CD4-positive, alpha-beta T cell treated with Interleukin-17A for 1 hour (primary cell): ENCODE results near the gene HOOK1.

Experiments
- DNase-seq: peaks from one replicate; pipeline ENCODE4 v3.0.0-alpha.2; 2020

HOOK1 gene

DNA sequence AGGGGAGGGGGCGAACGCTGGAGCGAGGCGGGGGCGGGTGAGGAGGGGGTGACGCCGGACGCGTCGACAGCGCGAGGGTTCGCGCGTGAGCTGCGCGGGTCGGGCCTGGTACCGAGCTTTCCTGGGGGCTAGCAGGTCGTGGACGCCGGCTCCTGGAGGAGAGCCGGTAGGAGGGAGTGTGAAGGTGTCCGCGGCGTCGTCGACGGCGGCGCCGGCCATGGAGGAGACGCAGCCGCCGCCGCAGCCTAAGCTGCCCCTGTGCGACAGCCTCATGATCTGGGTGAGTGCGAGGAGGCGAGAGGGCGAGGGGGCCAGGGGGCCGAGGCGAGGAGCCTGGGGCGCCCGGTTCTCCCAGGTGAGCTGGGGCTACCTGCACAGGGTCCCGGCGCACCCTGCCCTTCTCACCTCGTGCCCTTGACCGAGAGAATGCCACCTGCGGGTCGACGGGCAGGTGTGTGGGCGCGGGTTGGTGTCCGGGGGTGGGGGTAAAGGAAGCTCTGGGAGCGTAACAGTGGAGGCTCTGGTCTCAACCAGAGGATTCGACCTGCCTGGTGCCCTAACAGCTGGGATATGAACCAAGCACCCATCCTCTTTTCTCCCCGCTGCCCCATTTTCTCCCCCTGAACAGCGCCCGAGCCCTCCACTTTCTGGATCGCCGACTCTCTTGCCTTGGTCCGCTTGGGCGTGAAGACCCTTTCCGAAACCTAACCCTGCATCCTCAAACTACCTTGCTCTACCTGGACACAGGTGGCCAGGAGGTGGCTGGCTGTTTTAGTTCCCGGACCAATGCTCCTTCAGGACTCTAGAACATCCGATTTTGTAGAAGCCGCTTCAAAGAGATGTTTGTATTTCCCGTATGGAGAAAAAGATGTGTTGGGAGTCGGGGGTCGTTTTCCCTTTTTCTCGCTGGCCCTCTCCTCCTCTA, at the start of gene HOOK1:
HOOK1 (plus strand) TSS at position 49 of the 925 bp plus-strand sequence; CDS start at position 218, 169 bp downstream.
- no peak for DNase-seq

GRCh38 chr1:59765011-59765730, 49.6 kb upstream of the HOOK1 start:
- no peak for DNase-seq

GRCh38 chr1:59766227-59766855, 48.4 kb upstream of the HOOK1 start:
- DNase-seq, result no peak

- no peak for DNase-seq
These were observed 47.6 kb upstream of the HOOK1 start for GRCh38 chr1:59767119-59767518.

GRCh38 chr1:59768792-59769735, 45.7 kb upstream of the HOOK1 start:
- no peak for DNase-seq

DNA sequence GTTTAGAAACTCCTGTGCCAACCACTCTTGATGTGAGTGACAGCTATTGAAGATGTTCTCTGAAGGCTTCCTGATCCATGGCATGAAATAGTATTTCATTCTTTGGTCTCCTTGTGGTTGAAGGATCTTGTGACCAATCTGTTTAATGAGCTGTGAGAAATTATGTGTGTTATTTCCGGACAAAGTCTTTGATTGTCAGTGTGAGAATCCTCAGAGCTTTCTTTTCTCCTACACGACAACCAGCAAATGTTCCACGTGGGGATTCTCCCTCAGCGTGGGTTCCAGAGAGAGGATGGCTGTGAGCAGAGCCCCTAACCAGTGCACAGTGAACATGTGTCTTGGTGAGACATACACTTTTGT, 45.0 kb upstream of the HOOK1 start:
- DNase-seq, result no peak

- DNase-seq, result no peak
These were observed 43.4 kb upstream of the HOOK1 start for GRCh38 chr1:59771361-59771760.

GRCh38 chr1:59775480-59775879, 39.3 kb upstream of the HOOK1 start:
- DNase-seq, result no peak

GRCh38 chr1:59776960-59777852, 37.5 kb upstream of the HOOK1 start:
- DNase-seq, result no peak

DNA sequence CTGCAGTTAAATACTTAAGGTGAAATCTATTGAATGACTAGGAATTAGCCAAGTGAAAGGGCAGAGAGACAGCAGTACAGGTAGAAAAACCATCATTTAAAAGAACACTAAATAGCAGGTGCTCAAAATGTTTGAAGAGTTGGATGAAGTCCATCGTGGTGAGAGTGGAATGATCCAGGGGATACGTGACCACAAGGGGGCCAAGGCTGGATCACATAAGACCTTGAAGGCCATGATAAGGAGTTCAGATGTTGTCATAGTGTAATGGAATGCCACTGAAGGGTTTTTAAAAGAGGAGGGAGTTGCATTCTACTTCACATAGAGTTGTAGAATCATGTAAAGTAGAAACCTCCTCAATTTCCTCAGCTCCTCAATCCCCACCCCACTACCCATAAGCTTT, 34.8 kb upstream of the HOOK1 start:
- no peak for DNase-seq

DNA sequence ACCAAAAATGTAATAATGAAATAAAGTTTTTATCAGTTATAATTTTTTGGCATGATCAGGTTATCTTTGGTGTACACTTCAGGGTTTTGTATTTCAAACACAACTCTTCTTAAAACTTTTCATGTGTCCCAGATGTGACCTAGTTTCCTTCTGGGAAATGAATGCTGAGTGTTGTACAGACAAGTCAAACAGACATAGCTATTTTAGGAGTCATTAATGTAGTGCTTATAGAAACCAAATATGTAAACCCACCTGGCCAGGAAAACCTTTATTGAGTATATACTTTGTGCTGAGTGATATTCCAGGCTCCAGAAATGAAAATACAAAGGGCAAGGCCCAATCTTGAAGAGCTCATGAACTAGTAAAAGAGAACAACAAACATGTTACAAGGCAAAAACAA, 25.9 kb upstream of the HOOK1 start:
- DNase-seq, result no peak

- no peak for DNase-seq
These were observed 16.1 kb upstream of the HOOK1 start for GRCh38 chr1:59798600-59798999.

DNA sequence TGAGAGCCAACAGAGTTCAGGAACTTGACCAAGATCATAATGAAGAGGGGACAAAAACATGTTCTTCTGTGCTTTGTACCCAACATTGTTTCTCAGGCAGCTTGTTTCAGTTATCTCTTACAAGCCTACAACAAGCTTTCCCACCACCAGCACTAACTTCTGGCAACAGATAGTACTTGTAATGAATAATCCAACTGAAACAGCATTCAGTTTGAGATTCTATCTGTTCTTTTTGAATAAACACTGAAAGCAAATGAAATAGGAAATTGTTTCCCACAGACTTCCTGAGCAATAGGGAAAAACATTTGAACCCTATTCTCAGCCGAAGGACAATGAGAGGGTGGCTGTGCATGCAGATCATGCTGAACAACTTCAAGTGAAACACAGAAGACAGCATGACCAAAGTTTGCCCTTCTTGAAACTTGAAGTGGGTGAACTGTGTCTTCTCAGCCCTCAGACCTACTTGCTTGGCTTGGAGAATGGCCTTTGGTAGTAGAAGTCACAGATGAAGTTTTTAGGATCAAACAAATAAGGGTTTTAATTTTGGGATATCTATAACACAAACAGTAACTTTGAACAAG, 11.2 kb upstream of the HOOK1 start:
- no peak for DNase-seq

DNA sequence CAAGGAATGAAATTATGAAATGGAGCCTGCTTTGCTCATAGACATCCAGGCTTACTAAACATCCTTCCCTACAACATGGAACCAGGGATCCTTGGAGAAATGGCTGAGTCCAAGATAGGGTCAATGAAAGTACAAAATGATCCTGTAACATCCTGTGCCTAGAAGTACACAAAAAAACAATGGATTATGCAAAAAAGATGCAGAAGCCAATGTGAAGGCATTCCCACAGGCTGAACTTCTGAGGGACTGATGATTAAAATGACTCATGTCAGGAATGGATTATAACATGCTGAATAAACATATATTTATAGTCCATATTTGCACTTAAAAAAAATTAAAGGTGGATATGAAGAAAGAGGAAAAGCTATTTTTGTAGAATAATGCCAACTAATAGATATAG, 10.4 kb upstream of the HOOK1 start:
- no peak for DNase-seq

- DNase-seq, result no peak
These were observed 9.2 kb upstream of the HOOK1 start for GRCh38 chr1:59805554-59805953.

GRCh38 chr1:59814180-59814900, 409 bp upstream of the HOOK1 start:
- peak; percentile 96 for DNase-seq

DNA sequence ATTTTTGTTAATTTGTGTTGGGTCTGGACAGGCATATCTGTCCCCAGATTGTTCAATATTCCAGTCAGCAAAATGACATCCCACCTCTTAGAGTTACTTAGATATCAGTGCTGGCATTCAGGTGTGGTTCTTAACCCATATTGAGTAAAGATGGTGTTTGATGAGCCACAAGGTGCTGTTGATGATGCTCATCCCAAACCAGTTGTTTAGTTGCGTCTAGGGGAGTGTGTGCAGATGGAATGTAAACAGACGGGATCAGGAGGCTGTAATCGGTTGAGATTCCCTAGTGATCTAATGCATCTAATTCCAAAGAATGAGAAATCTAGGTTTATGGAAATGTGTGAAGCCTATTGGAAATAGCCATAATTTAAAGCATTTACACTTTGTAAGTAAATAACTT, 1.1 kb downstream of the HOOK1 start:
- no peak for DNase-seq

GRCh38 chr1:59816318-59816878, 1.6 kb downstream of the HOOK1 start:
- DNase-seq, result no peak

GRCh38 chr1:59819566-59820438, 5.1 kb downstream of the HOOK1 start:
- DNase-seq, result no peak
